HepG2 (cell line): ENCODE results near the gene BCL2L2. TPM values are rescaled to one million over a fixed set of nuclear protein-coding genes. Genes with fewer than 3 reads are reported as not detected.

Source experiments
- E2F5 ChIP-seq: sonication (generic); formaldehyde crosslinking; conservative IDR thresholded peaks from 2 replicates; pipeline ENCODE4 v1.4.0; 2020; ENCODE audit warnings: missing genetic modification reagents
- ESRRA ChIP-seq: sonication (generic); formaldehyde crosslinking; IDR thresholded peaks from 2 replicates; pipeline ENCODE4 v1.5.1; 2020; ENCODE audit warnings: mild to moderate bottlenecking, low read depth, missing genetic modification reagents
- ETV5 ChIP-seq: IDR thresholded peaks from 2 replicates; pipeline ENCODE4 v1.6.1; 2018; ENCODE audit warnings: missing biosample characterization, missing genetic modification reagents, inconsistent platforms, borderline replicate concordance
- FOXM1 ChIP-seq: sonication (generic); formaldehyde crosslinking; IDR thresholded peaks from 2 replicates; pipeline ENCODE4 v1.5.0; 2020; ENCODE audit warnings: missing genetic modification reagents
- PAF1 ChIP-seq: IDR thresholded peaks from 2 replicates; pipeline ENCODE4 v1.6.1; 2016; ENCODE audit warnings: missing genetic modification reagents, missing compliant biosample characterization
- PAXIP1 ChIP-seq: sonication (generic); formaldehyde crosslinking; conservative IDR thresholded peaks from 2 replicates; pipeline ENCODE4 v1.4.0; 2020; ENCODE audit warnings: mild to moderate bottlenecking, missing genetic modification reagents, moderate library complexity
- PHF5A ChIP-seq: IDR thresholded peaks from one replicate; pipeline ENCODE4 v1.6.1; 2018; ENCODE audit warnings: low read depth, missing genetic modification reagents; ENCODE audit not compliant: unreplicated experiment
- RCOR2 ChIP-seq: IDR thresholded peaks from 2 replicates; pipeline ENCODE4 v1.6.1; 2016; ENCODE audit warnings: missing biosample characterization, missing genetic modification reagents
- SRF ChIP-seq: IDR thresholded peaks from 2 replicates; pipeline ENCODE4 v1.6.1; 2011; ENCODE audit warnings: mild to moderate bottlenecking, low read depth, low read length, moderate library complexity
- SRSF9 ChIP-seq: fragments of 200-400 bp; formaldehyde crosslinking; IDR thresholded peaks from 2 replicates; pipeline ENCODE4 v1.6.1; 2018; ENCODE audit warnings: borderline replicate concordance, mild to moderate bottlenecking, low read depth, low read length; ENCODE audit not compliant: insufficient read depth, poor library complexity, severe bottlenecking
- TBP ChIP-seq: sonication (generic); formaldehyde crosslinking; IDR thresholded peaks from 2 replicates; pipeline ENCODE4 v1.5.0; 2020; ENCODE audit warnings: missing genetic modification reagents
- TCF7 ChIP-seq: sonication (generic); IDR thresholded peaks from 2 replicates; pipeline ENCODE4 v1.6.1; 2016; ENCODE audit warnings: antibody characterized with exemption, low read depth
- TGIF2 ChIP-seq: IDR thresholded peaks from 2 replicates; pipeline ENCODE4 v1.6.1; 2016; ENCODE audit warnings: control low read depth, missing compliant biosample characterization
- ZFP36 ChIP-seq: fragments of 150-350 bp; IDR thresholded peaks from 2 replicates; pipeline ENCODE4 v1.6.1; 2018; ENCODE audit warnings: borderline replicate concordance, low read length, low read depth; ENCODE audit not compliant: partially characterized antibody
- ZFY ChIP-seq: sonication (generic); formaldehyde crosslinking; IDR thresholded peaks from 2 replicates; pipeline ENCODE4 v1.4.0; 2020; ENCODE audit warnings: missing genetic modification reagents
- ZNF138 ChIP-seq: sonication (generic); formaldehyde crosslinking; IDR thresholded peaks from 2 replicates; pipeline ENCODE4 v1.5.0; 2020; ENCODE audit warnings: mild to moderate bottlenecking, low read depth, missing genetic modification reagents
- ZNF232 ChIP-seq: sonication (generic); formaldehyde crosslinking; IDR thresholded peaks from 2 replicates; pipeline ENCODE4 v1.4.0; 2020; ENCODE audit warnings: missing genetic modification reagents, borderline replicate concordance
- ZNF484 ChIP-seq: sonication (generic); formaldehyde crosslinking; IDR thresholded peaks from 2 replicates; pipeline ENCODE4 v1.5.1; 2020; ENCODE audit warnings: mild to moderate bottlenecking, low read depth, missing genetic modification reagents, borderline replicate concordance
- ZNF543 ChIP-seq: sonication (generic); formaldehyde crosslinking; IDR thresholded peaks from 2 replicates; pipeline ENCODE4 v1.4.0; 2020; ENCODE audit warnings: mild to moderate bottlenecking, missing genetic modification reagents
- ZNF546 ChIP-seq: sonication (generic); formaldehyde crosslinking; conservative IDR thresholded peaks from 2 replicates; pipeline ENCODE4 v1.8.1; 2023; ENCODE audit warnings: mild to moderate bottlenecking, missing genetic modification reagents
- ZNF577 ChIP-seq: sonication (generic); formaldehyde crosslinking; IDR thresholded peaks from 2 replicates; pipeline ENCODE4 v1.4.0; 2020; ENCODE audit warnings: mild to moderate bottlenecking, low read depth, missing genetic modification reagents, borderline replicate concordance
- ZNF7 ChIP-seq: IDR thresholded peaks from 2 replicates; pipeline ENCODE4 v1.6.1; 2016; ENCODE audit warnings: missing biosample characterization, missing genetic modification reagents
- ZNF879 ChIP-seq: sonication (generic); formaldehyde crosslinking; IDR thresholded peaks from 2 replicates; pipeline ENCODE4 v1.8.1; 2023; ENCODE audit warnings: missing genetic modification reagents
- ZSCAN9 ChIP-seq: IDR thresholded peaks from 2 replicates; pipeline ENCODE4 v1.6.1; 2016; ENCODE audit warnings: borderline replicate concordance
- polyA plus RNA-seq, 8 experiments: library from polyadenylated mRNA; depleted of rRNA in 3 of 8; stranded (reverse) in 7 of 8; unstranded in 1 of 8; fragments of >200 nt; fragmentation: Illumina TruSeq in 4 of 8; extraction: Trizol in 4 of 8; gene quantifications; 2 replicates each; pipeline versions ENCODE4 v1.2.1 to v1.2.3, GENCODE V29; 2011 to 2016; ENCODE audit warnings: low read depth in 4 of 8, missing spikeins in 1 of 8, mixed read lengths in 1 of 8; ENCODE audit not compliant: insufficient read depth in 1 of 8
- total RNA-seq, 5 experiments: library from RNA; depleted of rRNA; stranded (reverse); fragments of >200 nt; fragmentation: Illumina TruSeq; extraction: Trizol; gene quantifications; 2 replicates each; pipeline ENCODE4 v1.2.3, GENCODE V29; 2016; ENCODE audit warnings: low read depth in 1 of 5
- TF ChIP-seq, protein P1 (sequence below): IDR thresholded peaks from 2 replicates; pipeline ENCODE4 v1.6.1; 2016; ENCODE audit warnings: low read depth, borderline replicate concordance

BCL2L2 gene
- total and polyA plus RNA-seq, 2 of the 13 experiments (the other 11 are each of a cell fraction or from before 2014, with no cell fraction given), result 28.1 to 49.8 TPM

DNA sequence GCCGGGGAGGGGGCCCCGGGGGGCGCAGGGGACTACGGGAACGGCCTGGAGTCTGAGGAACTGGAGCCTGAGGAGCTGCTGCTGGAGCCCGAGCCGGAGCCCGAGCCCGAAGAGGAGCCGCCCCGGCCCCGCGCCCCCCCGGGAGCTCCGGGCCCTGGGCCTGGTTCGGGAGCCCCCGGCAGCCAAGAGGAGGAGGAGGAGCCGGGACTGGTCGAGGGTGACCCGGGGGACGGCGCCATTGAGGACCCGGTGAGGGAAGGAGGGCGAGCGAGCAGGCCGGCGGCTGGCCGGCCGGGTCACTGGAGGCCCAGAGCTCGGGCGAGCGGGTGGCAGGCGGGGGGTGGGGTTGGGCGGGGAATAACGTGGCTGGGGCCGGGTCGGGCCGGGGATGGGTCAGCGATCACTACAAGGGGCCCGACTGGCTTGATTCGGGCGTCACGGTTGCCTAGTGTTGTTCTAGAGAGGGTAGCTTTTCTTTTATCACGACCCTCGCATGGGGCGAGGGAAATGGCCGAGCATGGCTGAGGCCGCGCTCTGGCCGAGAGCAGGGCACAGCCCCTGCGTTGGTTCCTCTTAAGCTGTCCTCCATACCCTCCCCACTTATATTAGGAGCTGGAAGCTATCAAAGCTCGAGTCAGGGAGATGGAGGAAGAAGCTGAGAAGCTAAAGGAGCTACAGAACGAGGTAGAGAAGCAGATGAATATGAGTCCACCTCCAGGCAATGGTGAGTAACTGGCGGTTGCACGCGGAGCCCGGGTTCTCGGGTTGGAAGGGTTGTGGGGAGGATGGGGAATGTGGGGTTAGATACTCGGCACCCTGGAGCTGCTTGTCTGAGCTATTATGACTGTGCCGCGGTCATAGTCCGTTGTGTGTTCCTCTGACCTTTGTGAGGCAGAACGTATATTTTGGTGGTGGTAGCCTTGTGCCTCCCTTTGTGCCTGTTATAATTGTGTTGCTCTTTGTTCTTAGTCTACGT is 15.2 kb downstream of the BCL2L2 start (continued):
- TF ChIP-seq ZFP36 (no peak), SRSF9 (no peak), ZNF7 (CRISPR knock-in tag) (no peak), TGIF2 (no peak), ZSCAN9 (peak; percentile 31; the same call in 1 of the 2 replicates), ZFY (CRISPR knock-in tag) (peak; percentile 88), ESRRA (CRISPR knock-in tag) (peak; percentile 11), ZNF543 (peak; percentile 77), TCF7 (no peak), ZNF577 (CRISPR knock-in tag) (no peak; the same call in 1 of the 2 replicates), PHF5A (CRISPR knock-in tag) (peak; percentile 20), PAXIP1 (peak; percentile 46), ZNF484 (no peak), FOXM1 (CRISPR knock-in tag) (no peak), ETV5 (CRISPR knock-in tag) (no peak; the same call in none of the 2 replicates), E2F5 (CRISPR knock-in tag) (no peak), ZNF546 (CRISPR knock-in tag) (peak; percentile 59; the same call in 1 of the 2 replicates), ZNF232 (CRISPR knock-in tag) (peak; percentile 92), SRF (no peak), PAF1 (CRISPR knock-in tag) (peak; percentile 86; the same call in 1 of the 2 replicates), TBP (0 out of 2 replicates have a peak, but pooled peaks have one; percentile 43), ZNF879 (CRISPR knock-in tag) (no peak), ZNF138 (CRISPR knock-in tag) (peak; percentile 16; the same call in 1 of the 2 replicates), RCOR2 (CRISPR knock-in tag) (no peak)
- TF ChIP-seq, protein P1, sequence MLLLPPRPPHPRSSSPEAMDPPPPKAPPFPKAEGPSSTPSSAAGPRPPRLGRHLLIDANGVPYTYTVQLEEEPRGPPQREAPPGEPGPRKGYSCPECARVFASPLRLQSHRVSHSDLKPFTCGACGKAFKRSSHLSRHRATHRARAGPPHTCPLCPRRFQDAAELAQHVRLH (CRISPR knock-in tag), result no peak; the same call in none of the 2 replicates
